Stimulated activated CD4-positive, alpha-beta T cell treated with anti-CD3 and anti-CD28 coated beads, TNF-alpha, amount 100 ng/mL, for 4 hours (primary cell): ENCODE data around the gene TCEAL4.
"Not testable (repeated sequence)": the region's sequence is repeated elsewhere in the genome, so short reads cannot be mapped to it uniquely, and the experiment has no call there.

Source experiments
- DNase-seq, 3 experiments: peaks; one replicate each; pipeline ENCODE4 v3.0.0-alpha.2; 2020; ENCODE audit warnings: low read depth in 3 of 3

Gene TCEAL4

GRCh38 chrX:103592295-103592694 lies 7.0 kb downstream of the TCEAL4 start:
- DNase-seq = not testable (repeated sequence)

- DNase-seq = not testable (repeated sequence)
Measured at GRCh38 chrX:103595202-103595601, 9.9 kb downstream of the TCEAL4 start.

GRCh38 chrX:103607364-103608305 lies 22.3 kb downstream of the TCEAL4 start, which contains the start of gene TCEAL3:
TSS of gene TCEAL3 (plus strand) at chrX:103607963. CDS start at chrX:103609065, 1,102 bp downstream.
- peak in 1 of 3 experiments; percentile 18 for DNase-seq

- DNase-seq = no peak
Measured at GRCh38 chrX:103608306-103608963, 23.1 kb downstream of the TCEAL4 start.

- no peak for DNase-seq
Measured at GRCh38 chrX:103610282-103610681, 25.0 kb downstream of the TCEAL4 start.

GRCh38 chrX:103613362-103613890 lies 28.1 kb downstream of the TCEAL4 start:
- no peak for DNase-seq

- no peak for DNase-seq
Measured at GRCh38 chrX:103614999-103615398, 29.7 kb downstream of the TCEAL4 start.

GRCh38 chrX:103615781-103616371 lies 30.6 kb downstream of the TCEAL4 start:
- DNase-seq = no peak

- DNase-seq = no peak
Measured at GRCh38 chrX:103616676-103617186, 31.4 kb downstream of the TCEAL4 start.

- DNase-seq = no peak
Measured at GRCh38 chrX:103624111-103624510, 38.8 kb downstream of the TCEAL4 start.

- DNase-seq = no peak
Measured at GRCh38 chrX:103626855-103627254, 41.5 kb downstream of the TCEAL4 start.

- DNase-seq = peak in 2 of 3 experiments; percentile 2 to 14
Measured at GRCh38 chrX:103628386-103629317, 43.3 kb downstream of the TCEAL4 start, which contains the start of gene TCEAL1. TSS of gene TCEAL1 (plus strand) at chrX:103628975. CDS start at chrX:103629917, 942 bp downstream.

GRCh38 chrX:103629318-103630170 lies 44.2 kb downstream of the TCEAL4 start:
- DNase-seq = no peak

- DNase-seq = no peak
Measured at GRCh38 chrX:103630171-103630511, 44.8 kb downstream of the TCEAL4 start.

- DNase-seq = no peak
Measured at GRCh38 chrX:103631145-103631544, 45.8 kb downstream of the TCEAL4 start.

- DNase-seq = no peak
Measured at GRCh38 chrX:103635436-103635835, 50.1 kb downstream of the TCEAL4 start.
